B cell (primary cell): ENCODE measurements around the gene VASH1. TPM values are rescaled to one million over a fixed set of nuclear protein-coding genes. Genes with fewer than 3 reads are reported as not detected.

Experiments used
- ATAC-seq: fragments of 200-7000 bp; cut with Tn5 transposase; one replicate; pipeline ENCODE4 v1.10.0; 2021; ENCODE audit warnings: low read depth, mild to moderate bottlenecking, moderate number of reproducible peaks, moderate library complexity
- CTCF ChIA-PET: fragments of 350-600 bp; sonication (Branson Sonifier 250); formaldehyde crosslinking; loops from one replicate; lab custom pipeline; 2021; ENCODE audit warnings: antibody characterized with exemption, inconsistent platforms; lab: Charles Lee
- POLR2A ChIA-PET: fragments of 350-600 bp; sonication (Branson Sonifier 250); formaldehyde crosslinking; loops from one replicate; lab custom pipeline; 2021; ENCODE audit warnings: antibody characterized with exemption; lab: Charles Lee
- DNase-seq: peaks from one replicate; pipeline ENCODE4 v3.0.0; 2013
- H2AFZ ChIP-seq: 2 replicates; pipeline ENCODE4 v1.6.1; 2012; ENCODE audit warnings: mild to moderate bottlenecking, low read depth, low read length; ENCODE audit not compliant: insufficient read depth, poor library complexity, severe bottlenecking
- H3K27ac ChIP-seq, 2 donors: 1 replicate in 1 of 2; 2 replicates in 1 of 2; pipeline ENCODE4 v1.5.1; 2012 to 2013; ENCODE audit warnings: low read length in 2 of 2, mild to moderate bottlenecking in 2 of 2, moderate library complexity in 1 of 2
- H3K27me3 ChIP-seq, 4 experiments: fragments of 200-600 bp in 1 of 4; sonication (generic) in 1 of 4; replicated peaks in 1 of 4; 1 replicate in 2 of 4; 2 replicates in 2 of 4; pipeline versions ENCODE4 v1.6.1 to v1.7.0; 2013 to 2016; ENCODE audit warnings: low read length in 3 of 4, mild to moderate bottlenecking in 2 of 4, mixed read lengths in 1 of 4, moderate library complexity in 1 of 4; ENCODE audit not compliant: insufficient read depth in 4 of 4, control insufficient read depth in 3 of 4; ENCODE audit errors: control extremely low read depth in 1 of 4
- H3K36me3 ChIP-seq, 2 experiments: replicated peaks in 1 of 2; 1 replicate in 1 of 2; 2 replicates in 1 of 2; pipeline versions ENCODE4 v1.6.1 to v1.7.1; 2013; ENCODE audit warnings: low read length in 1 of 2; ENCODE audit not compliant: insufficient read depth in 2 of 2, control insufficient read depth in 1 of 2; ENCODE audit errors: control extremely low read depth in 1 of 2, extremely low read depth in 1 of 2
- H3K4me1 ChIP-seq, 2 donors: fragments of 200-600 bp in 1 of 2; sonication (generic) in 1 of 2; 1 replicate in 1 of 2; 2 replicates in 1 of 2; pipeline versions ENCODE4 v1.5.1 to v1.6.1; 2013 to 2017; ENCODE audit warnings: low read length in 2 of 2; ENCODE audit not compliant: control insufficient read depth in 2 of 2, insufficient read depth in 2 of 2
- H3K4me2 ChIP-seq: replicated peaks from 2 replicates; pipeline ENCODE3; 2012; ENCODE audit warnings: mild to moderate bottlenecking, low read depth, low read length; ENCODE audit not compliant: poor library complexity, severe bottlenecking
- H3K4me3 ChIP-seq, 5 experiments: fragments of 200-600 bp in 1 of 5; sonication (generic) in 1 of 5; 1 replicate in 3 of 5; 2 replicates in 2 of 5; pipeline versions ENCODE4 v1.5.1 to v1.7.0; 2011 to 2016; ENCODE audit warnings: low read length in 4 of 5, mild to moderate bottlenecking in 4 of 5, low read depth in 2 of 5, control low read depth in 1 of 5, moderate library complexity in 1 of 5; ENCODE audit not compliant: insufficient read depth in 1 of 5; ENCODE audit errors: control extremely low read depth in 1 of 5, extremely low read depth in 1 of 5
- H3K79me2 ChIP-seq: fragments of 200-600 bp; sonication (generic); one replicate; pipeline ENCODE4 v1.6.0; 2016; ENCODE audit warnings: low read length; ENCODE audit not compliant: control insufficient read depth, insufficient read depth
- H3K9ac ChIP-seq: fragments of 200-600 bp; sonication (generic); 2 replicates; pipeline ENCODE4 v1.6.1; 2017; ENCODE audit warnings: mild to moderate bottlenecking, low read length, moderate library complexity
- H3K9me3 ChIP-seq, 3 donors: one replicate each; pipeline versions ENCODE4 v1.6.1 to v1.7.1; 2013; ENCODE audit warnings: low read length in 2 of 3; ENCODE audit not compliant: control insufficient read depth in 2 of 3, insufficient read depth in 1 of 3; ENCODE audit errors: control extremely low read depth in 1 of 3
- H4K20me1 ChIP-seq: 2 replicates; pipeline ENCODE4 v1.6.0; 2012; ENCODE audit warnings: mild to moderate bottlenecking, low read length; ENCODE audit not compliant: insufficient read depth, control insufficient read depth, poor library complexity, severe bottlenecking
- H3K27ac Mint-ChIP-seq: one replicate; pipeline ENCODE4 v1.8.0; 2021; ENCODE audit warnings: mixed read lengths
- H3K27me3 Mint-ChIP-seq: one replicate; pipeline ENCODE4 v1.8.0; 2021; ENCODE audit warnings: mixed read lengths
- H3K4me1 Mint-ChIP-seq: one replicate; pipeline ENCODE4 v1.8.0; 2021; ENCODE audit warnings: mixed read lengths
- H3K4me3 Mint-ChIP-seq: one replicate; pipeline ENCODE4 v1.8.0; 2021; ENCODE audit warnings: mixed read lengths
- H3K9me3 Mint-ChIP-seq: one replicate; pipeline ENCODE4 v1.8.0; 2022; ENCODE audit warnings: mixed read lengths; ENCODE audit not compliant: insufficient read depth
- CTCF ChIP-seq: fragments of 200-600 bp; IDR thresholded peaks from one replicate; pipeline ENCODE4 v1.8.0; 2022; ENCODE audit warnings: antibody characterized with exemption, mild to moderate bottlenecking
- EZH2 ChIP-seq: IDR thresholded peaks from 2 replicates; pipeline ENCODE4 v1.6.1; 2012; ENCODE audit warnings: borderline replicate concordance, low read depth, mild to moderate bottlenecking, moderate library complexity, low read length; ENCODE audit not compliant: insufficient read depth, poor library complexity, severe bottlenecking
- WGBS: methylation state at CpG from one replicate; pipeline ENCODE4 v1.1.5; 2013; ENCODE audit warnings: missing lambda C conversion rate; ENCODE audit not compliant: insufficient coverage; 5-methylcytosine and 5-hydroxymethylcytosine counted together
- intact Hi-C: fragments of 100-400 bp; cut with micrococcal nuclease; formaldehyde crosslinking; loops from one replicate; pipeline ENCODE4 v1.10.0; 2022
- polyA plus RNA-seq: library from polyadenylated mRNA; depleted of rRNA; stranded (reverse); fragments of >200 nt; gene quantifications from 2 replicates; pipeline ENCODE4 v1.2.3, GENCODE V29; 2012
- total RNA-seq, 2 donors: library from RNA; stranded (reverse); fragments of 120-200 nt in 1 of 2; gene quantifications; 1 replicate in 1 of 2; 2 replicates in 1 of 2; pipeline versions ENCODE4 v1.2.3 to v1.2.4, GENCODE V29; 2013 to 2022

Gene VASH1
- total and polyA plus RNA-seq, 2 donors (not counting 1 experiment from before 2014, with no cell fraction given): 0.60 to 2.7 TPM

GRCh38 chr14:76775695-76776427 is 14.6 kb downstream of the VASH1 start:
- Mint-ChIP-seq H3K27me3 (peaks cover 3% of the 10 kb centered on the region), H3K27ac (no peak overlapping the region), H3K4me1 (no peaks in the 10 kb centered on the region), H3K4me3 (no peak overlapping the region), H3K9me3 (no peaks in the 10 kb centered on the region)
- POLR2A ChIA-PET: no interaction called here
- WGBS: 95% methylated on average over 46 of the region's 54 CpGs
- peaks cover 0 to 3% (median 1%) of the 10 kb centered on the region in 4 experiments for H3K27me3 ChIP-seq
- DNase-seq: no peak
- H3K27ac ChIP-seq: no peak overlapping the region
- peaks cover 0 to 2% of the 10 kb centered on the region in 2 experiments for H3K36me3 ChIP-seq
- TF ChIP-seq CTCF: no peak
- no peak for TF ChIP-seq EZH2
- no peak overlapping the region for H2AFZ ChIP-seq
- ATAC-seq: no peak
- H3K4me2 ChIP-seq: no peak overlapping the region
- intact Hi-C loops: no loop called here
- H3K4me3 ChIP-seq: no peak overlapping the region
- no peak overlapping the region for H3K9ac ChIP-seq
- no peaks in the 10 kb centered on the region for H3K4me1 ChIP-seq
- H3K79me2 ChIP-seq: no peaks in the 10 kb centered on the region
- no peaks in the 10 kb centered on the region for H3K9me3 ChIP-seq
- H4K20me1 ChIP-seq: no peaks in the 10 kb centered on the region
- CTCF ChIA-PET: interaction anchor here (0.7 to 1.9 kb wide), 2 partner anchors 21 to 65 kb away, joined by 4 to 8 read pairs; no protein-coding TSS in a partner anchor

GRCh38 chr14:76776428-76777251 is 15.4 kb downstream of the VASH1 start:
- H3K36me3 ChIP-seq: peaks cover 0 to 8% of the 10 kb centered on the region in 2 experiments
- DNase-seq (no peak), ATAC-seq (no peak)
- Mint-ChIP-seq H3K9me3 (no peaks in the 10 kb centered on the region), H3K27ac (no peak overlapping the region), H3K4me1 (no peaks in the 10 kb centered on the region), H3K27me3 (peaks cover 3% of the 10 kb centered on the region), H3K4me3 (no peak overlapping the region)
- intact Hi-C loops: no loop called here
- no peak overlapping the region for H3K9ac ChIP-seq
- no peak overlapping the region for H3K27ac ChIP-seq
- H2AFZ ChIP-seq: no peak overlapping the region
- no peak for TF ChIP-seq CTCF
- TF ChIP-seq EZH2: no peak
- H3K79me2 ChIP-seq: no peaks in the 10 kb centered on the region
- no peaks in the 10 kb centered on the region for H3K9me3 ChIP-seq
- WGBS: 90% methylated on average over 6 of the region's 10 CpGs
- H3K27me3 ChIP-seq: peaks cover 0 to 3% (median 1%) of the 10 kb centered on the region in 4 experiments
- CTCF ChIA-PET: interaction anchor here (0.7 to 1.9 kb wide), 2 partner anchors 21 to 66 kb away, joined by 4 to 8 read pairs; no protein-coding TSS in a partner anchor
- no peaks in the 10 kb centered on the region for H4K20me1 ChIP-seq
- no peaks in the 10 kb centered on the region for H3K4me1 ChIP-seq
- POLR2A ChIA-PET: no interaction called here
- H3K4me2 ChIP-seq: no peak overlapping the region
- no peak overlapping the region for H3K4me3 ChIP-seq
